PC-3 (cell line): ENCODE results near the gene PAX1. TPM values are rescaled to one million over a fixed set of nuclear protein-coding genes. Genes with fewer than 3 reads are reported as not detected.

Experiments used
- ATAC-seq: fragments of 200-7000 bp; cut with Tn5 transposase; 2 replicates; pipeline ENCODE4 v1.9.1; 2020; ENCODE audit warnings: mild to moderate bottlenecking, moderate library complexity
- BruUV-seq: library from RNA; stranded (reverse); fragments of 400-500 nt; replicated peaks from 2 replicates; lab custom pipeline; 2021; lab: Mats Ljungman, UMichigan
- CTCF ChIA-PET: fragments of 300-600 bp; sonication (Branson Sonifier 250); formaldehyde crosslinking; loops from one replicate; lab custom pipeline; 2022; ENCODE audit warnings: antibody characterized with exemption; lab: Charles Lee
- POLR2A ChIA-PET: fragments of 300-600 bp; sonication (Branson Sonifier 250); formaldehyde crosslinking; loops from one replicate; lab custom pipeline; 2022; ENCODE audit warnings: antibody characterized with exemption; ENCODE audit not compliant: unreplicated experiment; lab: Charles Lee
- DNase-seq: peaks from one replicate; pipeline ENCODE4 v3.0.0-alpha.2; 2015
- H2AFZ ChIP-seq: fragments of 300-600 bp; sonication (generic); 2 replicates; pipeline ENCODE4 v1.6.0; 2016; ENCODE audit warnings: antibody characterized with exemption, low read length
- H3F3A ChIP-seq: fragments of 300-600 bp; sonication (generic); one replicate; pipeline ENCODE4 v1.6.0; 2017; ENCODE audit warnings: antibody characterized with exemption, low read length, control low read depth, mild to moderate bottlenecking; ENCODE audit not compliant: unreplicated experiment
- H3K27ac ChIP-seq: fragments of 300-600 bp; sonication (generic); 2 replicates; pipeline ENCODE4 v1.5.1; 2016; ENCODE audit warnings: mild to moderate bottlenecking, low read length
- H3K27me3 ChIP-seq: fragments of 300-600 bp; sonication (generic); 2 replicates; pipeline ENCODE4 v1.6.1; 2016; ENCODE audit warnings: low read length, mixed read lengths
- H3K36me3 ChIP-seq: fragments of 300-600 bp; sonication (generic); 2 replicates; pipeline ENCODE4 v1.6.1; 2016; ENCODE audit warnings: low read depth, mixed run types, low read length, mixed read lengths
- H3K4me1 ChIP-seq: fragments of 300-600 bp; sonication (generic); 2 replicates; pipeline ENCODE4 v1.5.1; 2016; ENCODE audit warnings: low read length; ENCODE audit not compliant: insufficient read depth
- H3K4me2 ChIP-seq: fragments of 300-600 bp; sonication (generic); 2 replicates; pipeline ENCODE4 v1.6.0; 2016; ENCODE audit warnings: low read length
- H3K4me3 ChIP-seq: fragments of 300-600 bp; sonication (generic); 2 replicates; pipeline ENCODE4 v1.5.1; 2016; ENCODE audit warnings: mild to moderate bottlenecking, low read length, mixed read lengths
- H3K79me2 ChIP-seq: fragments of 300-600 bp; sonication (generic); 2 replicates; pipeline ENCODE4 v1.6.1; 2017; ENCODE audit warnings: low read length, mixed read lengths
- H3K9ac ChIP-seq: fragments of 300-600 bp; sonication (generic); 2 replicates; pipeline ENCODE4 v1.6.0; 2016; ENCODE audit warnings: mild to moderate bottlenecking, low read length
- H3K9me2 ChIP-seq: fragments of 300-600 bp; sonication (generic); replicated peaks from 2 replicates; pipeline ENCODE4 v1.6.1; 2016; ENCODE audit warnings: mixed run types, low read length, mixed read lengths
- H3K9me3 ChIP-seq: fragments of 300-600 bp; sonication (generic); 2 replicates; pipeline ENCODE4 v1.6.1; 2016; ENCODE audit warnings: low read length, mixed read lengths
- H4K20me1 ChIP-seq: fragments of 300-600 bp; sonication (generic); 2 replicates; pipeline ENCODE4 v1.6.1; 2016; ENCODE audit warnings: low read length, mixed read lengths
- EZH2 ChIP-seq: fragments of 300-600 bp; sonication (generic); IDR thresholded peaks from one replicate; pipeline ENCODE4 v1.6.1; 2017; ENCODE audit warnings: antibody characterized with exemption, mild to moderate bottlenecking, low read length; ENCODE audit not compliant: unreplicated experiment
- EZH2phosphoT487 ChIP-seq: fragments of 300-600 bp; sonication (generic); IDR thresholded peaks from 2 replicates; pipeline ENCODE4 v1.6.1; 2018; ENCODE audit warnings: mild to moderate bottlenecking, antibody characterized with exemption, low read length, borderline replicate concordance
- intact Hi-C: fragments of 100-400 bp; cut with micrococcal nuclease; formaldehyde crosslinking; loops from 2 replicates; pipeline ENCODE4 v1.9.0; 2023
- total RNA-seq: library from RNA; depleted of rRNA; stranded (reverse); fragments of >200 nt; gene quantifications from 2 replicates; pipeline ENCODE4 v1.2.3, GENCODE V29; 2014
- TF ChIP-seq, protein P1 (sequence below): fragments of 300-600 bp; sonication (generic); conservative IDR thresholded peaks from 2 replicates; pipeline ENCODE4 v1.5.1; 2017; ENCODE audit warnings: antibody characterized with exemption, low read depth, mild to moderate bottlenecking, low read length

The PAX1 gene
- total RNA-seq, 1 experiment from 2014 or later, result not detected

DNA sequence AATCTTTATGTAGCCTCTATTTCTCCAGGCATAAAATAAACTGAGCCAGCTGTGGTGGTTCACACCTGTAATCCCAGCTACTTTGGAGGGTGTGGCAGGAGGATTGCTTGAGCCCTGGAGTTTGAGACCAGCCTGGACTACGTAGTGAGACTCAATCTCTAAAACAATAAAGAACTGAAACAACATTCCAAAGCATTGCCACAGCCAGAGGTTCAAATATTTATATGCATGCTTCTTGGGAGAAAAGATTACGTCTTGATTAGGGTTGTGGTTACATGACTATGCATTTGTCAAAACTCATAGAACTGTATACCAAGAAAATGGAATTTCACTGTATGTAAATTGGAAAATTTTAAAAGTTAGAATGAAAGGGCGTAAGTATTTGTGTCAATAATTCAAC, 27.7 kb upstream of the PAX1 start:
- H4K20me1 ChIP-seq, result no peaks in the 10 kb centered on the region
- ATAC-seq (no peak), DNase-seq (no peak)
- TF ChIP-seq, protein P1, sequence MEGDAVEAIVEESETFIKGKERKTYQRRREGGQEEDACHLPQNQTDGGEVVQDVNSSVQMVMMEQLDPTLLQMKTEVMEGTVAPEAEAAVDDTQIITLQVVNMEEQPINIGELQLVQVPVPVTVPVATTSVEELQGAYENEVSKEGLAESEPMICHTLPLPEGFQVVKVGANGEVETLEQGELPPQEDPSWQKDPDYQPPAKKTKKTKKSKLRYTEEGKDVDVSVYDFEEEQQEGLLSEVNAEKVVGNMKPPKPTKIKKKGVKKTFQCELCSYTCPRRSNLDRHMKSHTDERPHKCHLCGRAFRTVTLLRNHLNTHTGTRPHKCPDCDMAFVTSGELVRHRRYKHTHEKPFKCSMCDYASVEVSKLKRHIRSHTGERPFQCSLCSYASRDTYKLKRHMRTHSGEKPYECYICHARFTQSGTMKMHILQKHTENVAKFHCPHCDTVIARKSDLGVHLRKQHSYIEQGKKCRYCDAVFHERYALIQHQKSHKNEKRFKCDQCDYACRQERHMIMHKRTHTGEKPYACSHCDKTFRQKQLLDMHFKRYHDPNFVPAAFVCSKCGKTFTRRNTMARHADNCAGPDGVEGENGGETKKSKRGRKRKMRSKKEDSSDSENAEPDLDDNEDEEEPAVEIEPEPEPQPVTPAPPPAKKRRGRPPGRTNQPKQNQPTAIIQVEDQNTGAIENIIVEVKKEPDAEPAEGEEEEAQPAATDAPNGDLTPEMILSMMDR, result no peak
- TF ChIP-seq EZH2, result no peak
- TF ChIP-seq EZH2phosphoT487, result no peak
- no peak overlapping the region for H2AFZ ChIP-seq
- H3K27ac ChIP-seq, result no peak overlapping the region
- ChIA-PET CTCF (no interaction called here), POLR2A (no interaction called here)
- peaks cover 31% of the 10 kb centered on the region for H3K27me3 ChIP-seq
- H3K9me2 ChIP-seq, result no peaks in the 10 kb centered on the region
- no peaks in the 10 kb centered on the region for H3K4me1 ChIP-seq
- H3K36me3 ChIP-seq, result no peaks in the 10 kb centered on the region
- no peak overlapping the region for H3K4me2 ChIP-seq
- H3K79me2 ChIP-seq, result no peaks in the 10 kb centered on the region
- H3K9me3 ChIP-seq, result no peaks in the 10 kb centered on the region
- intact Hi-C loops, result no loop called here
- no peak overlapping the region for H3K9ac ChIP-seq
- no peaks in the 10 kb centered on the region for H3F3A ChIP-seq
- no peak overlapping the region for H3K4me3 ChIP-seq
- no TSS peak for BruUV-seq

GRCh38 chr20:21681234-21681921, 24.1 kb upstream of the PAX1 start:
- H3K4me1 ChIP-seq, result no peaks in the 10 kb centered on the region
- ATAC-seq (no peak), DNase-seq (no peak)
- intact Hi-C loops, result no loop called here
- ChIA-PET POLR2A (no interaction called here), CTCF (no interaction called here)
- H3K27me3 ChIP-seq, result peaks cover 52% of the 10 kb centered on the region
- no peaks in the 10 kb centered on the region for H3K9me2 ChIP-seq
- BruUV-seq, result no TSS peak
- H3K79me2 ChIP-seq, result no peaks in the 10 kb centered on the region
- no peak overlapping the region for H3K4me3 ChIP-seq
- H3F3A ChIP-seq, result no peaks in the 10 kb centered on the region
- TF ChIP-seq EZH2 (no peak), EZH2phosphoT487 (no peak)
- TF ChIP-seq, protein P1, result no peak
- no peaks in the 10 kb centered on the region for H3K36me3 ChIP-seq
- H3K9me3 ChIP-seq, result no peaks in the 10 kb centered on the region
- H3K9ac ChIP-seq, result no peak overlapping the region
- no peaks in the 10 kb centered on the region for H4K20me1 ChIP-seq
- H2AFZ ChIP-seq, result no peak overlapping the region
- no peak overlapping the region for H3K27ac ChIP-seq
- H3K4me2 ChIP-seq, result no peak overlapping the region

DNA sequence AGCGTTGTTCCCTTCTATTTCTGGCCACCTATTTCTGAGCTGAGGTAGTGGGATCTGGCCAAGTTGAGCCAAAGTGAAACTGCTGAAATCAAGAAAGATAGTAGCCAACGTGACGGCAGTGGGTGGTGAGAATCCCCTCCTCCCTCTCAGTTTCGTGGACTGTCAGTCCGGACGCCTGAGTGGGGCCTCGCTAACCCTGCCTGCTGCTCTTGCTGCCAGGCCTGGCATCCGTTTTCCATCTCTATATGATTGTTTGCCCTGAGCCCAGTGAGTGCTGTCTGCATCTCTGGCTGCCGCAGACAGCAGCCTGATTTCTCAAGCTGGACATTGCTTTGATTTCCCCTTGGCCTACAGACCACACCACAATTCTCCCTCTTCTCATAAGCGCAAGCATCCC, 23.5 kb upstream of the PAX1 start:
- Histone ChIP-seq H3K9me3 (no peaks in the 10 kb centered on the region), H3K9ac (no peak overlapping the region), H3K27me3 (peaks cover 52% of the 10 kb centered on the region), H3K79me2 (no peaks in the 10 kb centered on the region), H3K9me2 (no peaks in the 10 kb centered on the region), H3K4me3 (no peak overlapping the region), H2AFZ (no peak overlapping the region), H3K27ac (no peak overlapping the region), H3K36me3 (no peaks in the 10 kb centered on the region), H3K4me2 (no peak overlapping the region), H4K20me1 (no peaks in the 10 kb centered on the region), H3F3A (no peaks in the 10 kb centered on the region), H3K4me1 (no peaks in the 10 kb centered on the region)
- intact Hi-C loops, result no loop called here
- no TSS peak for BruUV-seq
- POLR2A ChIA-PET, result no interaction called here
- no peak for DNase-seq
- CTCF ChIA-PET, result no interaction called here
- TF ChIP-seq, protein P1, result no peak
- TF ChIP-seq EZH2phosphoT487, result no peak
- TF ChIP-seq EZH2, result no peak
- ATAC-seq, result no peak
